Keratinocyte (primary cell): ENCODE results near the gene SIK2. TPM values are rescaled to one million over a fixed set of nuclear protein-coding genes. Genes with fewer than 3 reads are reported as not detected.

ENCODE experiments used
- DNase-seq: peaks from one replicate; pipeline ENCODE4 v3.0.0-alpha.2; 2011; ENCODE audit warnings: low read depth, missing footprints, low spot score
- FAIRE-seq: peaks from 2 replicates; lab custom pipeline; 2011; peaks lifted over from hg19 to GRCh38; lab: Jason Lieb, UNC
- H2AFZ ChIP-seq: 2 replicates; pipeline ENCODE4 v1.6.0; 2012; ENCODE audit warnings: low read length, control low read depth, inconsistent platforms; ENCODE audit not compliant: control insufficient read depth
- H3K27ac ChIP-seq: 2 replicates; pipeline ENCODE4 v1.5.1; 2011; ENCODE audit warnings: low read length; ENCODE audit not compliant: control insufficient read depth, insufficient read depth
- H3K27me3 ChIP-seq: 3 replicates; pipeline ENCODE4 v1.6.0; 2011; ENCODE audit warnings: low read length; ENCODE audit not compliant: control insufficient read depth, insufficient read depth; ENCODE audit errors: extremely low read depth
- H3K36me3 ChIP-seq, 2 experiments: 2 replicates in 1 of 2; 3 replicates in 1 of 2; pipeline ENCODE4 v1.5.1; 2011; ENCODE audit warnings: low read length in 2 of 2, mild to moderate bottlenecking in 1 of 2; ENCODE audit not compliant: control insufficient read depth in 2 of 2, insufficient read depth in 2 of 2; ENCODE audit errors: extremely low read depth in 1 of 2
- H3K4me1 ChIP-seq: 3 replicates; pipeline ENCODE4 v1.5.1; 2011; ENCODE audit warnings: low read length; ENCODE audit not compliant: control insufficient read depth, insufficient read depth; ENCODE audit errors: extremely low read depth
- H3K4me2 ChIP-seq: 3 replicates; pipeline ENCODE4 v1.6.0; 2011; ENCODE audit warnings: low read depth, low read length; ENCODE audit not compliant: control insufficient read depth, insufficient read depth; ENCODE audit errors: extremely low read depth
- H3K4me3 ChIP-seq, 3 experiments: fragments of 200-600 bp in 1 of 3; sonication (generic) in 1 of 3; 2 replicates in 2 of 3; 3 replicates in 1 of 3; pipeline ENCODE4 v1.5.1; 2011 to 2016; ENCODE audit warnings: low read length in 3 of 3, mild to moderate bottlenecking in 3 of 3, control low read depth in 2 of 3, inconsistent platforms in 1 of 3, low read depth in 1 of 3, mixed read lengths in 1 of 3, mixed run types in 1 of 3, moderate library complexity in 1 of 3; ENCODE audit not compliant: control insufficient read depth in 2 of 3, insufficient read depth in 2 of 3; ENCODE audit errors: extremely low read depth in 1 of 3
- H3K79me2 ChIP-seq: 2 replicates; pipeline ENCODE4 v1.6.0; 2012; ENCODE audit warnings: low read length; ENCODE audit not compliant: control insufficient read depth, insufficient read depth
- H3K9ac ChIP-seq: 3 replicates; pipeline ENCODE4 v1.6.0; 2011; ENCODE audit warnings: low read length; ENCODE audit not compliant: control insufficient read depth, insufficient read depth; ENCODE audit errors: extremely low read depth
- H3K9me1 ChIP-seq: 3 replicates; pipeline ENCODE4 v1.6.0; 2011; ENCODE audit warnings: low read length; ENCODE audit not compliant: control insufficient read depth, insufficient read depth; ENCODE audit errors: extremely low read depth
- H3K9me3 ChIP-seq: 2 replicates; pipeline ENCODE4 v1.5.1; 2012; ENCODE audit warnings: low read depth, low read length; ENCODE audit not compliant: control insufficient read depth
- H4K20me1 ChIP-seq: 3 replicates; pipeline ENCODE4 v1.6.0; 2011; ENCODE audit warnings: low read length; ENCODE audit not compliant: control insufficient read depth, insufficient read depth; ENCODE audit errors: extremely low read depth
- EZH2 ChIP-seq: IDR thresholded peaks from one replicate; pipeline ENCODE4 v1.6.1; 2012; ENCODE audit warnings: inconsistent platforms, mild to moderate bottlenecking, low read length, moderate library complexity
- dilution Hi-C: fragments of 300-500 bp; cut with MboI; formaldehyde crosslinking; loops from one replicate; pipeline ENCODE4 v1.7.0; 2020; ENCODE audit warnings: low sequenced_read_pairs; ENCODE audit not compliant: extremely low pct_ligation_motif_present
- polyA plus RNA-seq, 5 experiments: library from polyadenylated mRNA; depleted of rRNA in 3 of 5; stranded (reverse) in 3 of 5; stranded (forward) in 1 of 5; unstranded in 1 of 5; fragments of >200 nt; gene quantifications; 1 replicate in 1 of 5; 2 replicates in 3 of 5; 3 replicates in 1 of 5; pipeline versions ENCODE4 v1.2.1 to v1.2.3, GENCODE V29; 2011 to 2012; ENCODE audit warnings: missing spikeins in 2 of 5, low read depth in 1 of 5, low replicate concordance in 1 of 5
- TF ChIP-seq, protein P1 (sequence below), 3 experiments: IDR thresholded peaks in 1 of 3; conservative IDR thresholded peaks in 1 of 3; optimal IDR thresholded peaks in 1 of 3; 2 replicates in 2 of 3; 3 replicates in 1 of 3; pipeline versions ENCODE3 to v1.5.1; 2011; ENCODE audit warnings: low read length in 3 of 3, mild to moderate bottlenecking in 3 of 3, moderate library complexity in 2 of 3, control low read depth in 1 of 3, inconsistent platforms in 1 of 3; ENCODE audit not compliant: insufficient read depth in 2 of 3; ENCODE audit errors: extremely low read depth in 1 of 3

SIK2 gene
- polyA plus RNA-seq, 1 donor (not counting 4 experiments of a cell fraction or from before 2014, with no cell fraction given) = 10.0 TPM

DNA sequence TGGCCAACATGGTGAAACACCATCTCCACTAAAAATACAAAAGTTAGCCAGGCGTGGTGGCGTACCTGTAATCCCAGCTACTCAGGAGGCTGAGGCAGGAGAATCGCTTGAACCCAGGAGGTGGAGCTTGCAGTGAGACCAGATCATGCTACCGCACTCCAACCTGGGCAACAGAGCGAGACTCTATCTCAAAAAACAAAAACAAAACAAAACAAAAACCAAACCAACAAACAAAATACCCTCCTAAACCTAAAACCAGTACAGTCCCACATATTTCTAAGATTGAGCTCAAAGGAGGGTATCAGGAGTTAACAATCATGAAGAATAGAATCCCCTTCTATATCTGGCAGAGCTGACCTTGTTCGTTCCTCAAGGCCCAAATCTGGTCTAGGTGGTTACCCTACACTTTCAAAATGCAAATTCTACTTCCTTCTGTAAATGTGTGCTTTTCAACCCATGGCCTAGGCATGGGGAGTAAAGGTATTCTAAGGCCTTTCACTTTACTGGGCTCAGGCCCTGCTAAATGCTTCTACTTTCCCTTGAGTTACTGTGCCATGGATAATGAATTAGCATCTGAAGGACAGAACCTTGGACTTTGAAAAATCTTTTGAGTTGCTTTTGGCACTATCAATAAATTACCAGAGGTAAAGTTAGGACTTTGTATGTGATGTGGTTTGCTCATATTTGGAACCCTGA, 174.3 kb downstream of the SIK2 start:
- H3K4me1 ChIP-seq = no peaks in the 10 kb centered on the region
- H3K27me3 ChIP-seq = no peaks in the 10 kb centered on the region
- no peak overlapping the region for H3K4me3 ChIP-seq
- no peaks in the 10 kb centered on the region for H3K79me2 ChIP-seq
- no peak overlapping the region for H3K9ac ChIP-seq
- H3K36me3 ChIP-seq = no peaks in the 10 kb centered on the region
- no peak overlapping the region for H3K4me2 ChIP-seq
- no peak overlapping the region for H2AFZ ChIP-seq
- H4K20me1 ChIP-seq = no peaks in the 10 kb centered on the region
- DNase-seq (no peak), FAIRE-seq (no peak)
- H3K9me3 ChIP-seq = no peaks in the 10 kb centered on the region
- no peak overlapping the region for H3K27ac ChIP-seq
- no peaks in the 10 kb centered on the region for H3K9me1 ChIP-seq
- dilution Hi-C loops = no loop called here
- TF ChIP-seq, protein P1, sequence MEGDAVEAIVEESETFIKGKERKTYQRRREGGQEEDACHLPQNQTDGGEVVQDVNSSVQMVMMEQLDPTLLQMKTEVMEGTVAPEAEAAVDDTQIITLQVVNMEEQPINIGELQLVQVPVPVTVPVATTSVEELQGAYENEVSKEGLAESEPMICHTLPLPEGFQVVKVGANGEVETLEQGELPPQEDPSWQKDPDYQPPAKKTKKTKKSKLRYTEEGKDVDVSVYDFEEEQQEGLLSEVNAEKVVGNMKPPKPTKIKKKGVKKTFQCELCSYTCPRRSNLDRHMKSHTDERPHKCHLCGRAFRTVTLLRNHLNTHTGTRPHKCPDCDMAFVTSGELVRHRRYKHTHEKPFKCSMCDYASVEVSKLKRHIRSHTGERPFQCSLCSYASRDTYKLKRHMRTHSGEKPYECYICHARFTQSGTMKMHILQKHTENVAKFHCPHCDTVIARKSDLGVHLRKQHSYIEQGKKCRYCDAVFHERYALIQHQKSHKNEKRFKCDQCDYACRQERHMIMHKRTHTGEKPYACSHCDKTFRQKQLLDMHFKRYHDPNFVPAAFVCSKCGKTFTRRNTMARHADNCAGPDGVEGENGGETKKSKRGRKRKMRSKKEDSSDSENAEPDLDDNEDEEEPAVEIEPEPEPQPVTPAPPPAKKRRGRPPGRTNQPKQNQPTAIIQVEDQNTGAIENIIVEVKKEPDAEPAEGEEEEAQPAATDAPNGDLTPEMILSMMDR (optimal IDR thresholded peaks at IDR 0.05 in 1 of 3, IDR thresholded peaks at IDR 0.05 in 1 of 3, conservative IDR thresholded peaks at IDR 0.05 in 1 of 3; ENCODE audit: extremely low read depth in 1 of 3, insufficient read depth in 2 of 3, low read length in 3 of 3) = no peak
- no peak for TF ChIP-seq EZH2

DNA sequence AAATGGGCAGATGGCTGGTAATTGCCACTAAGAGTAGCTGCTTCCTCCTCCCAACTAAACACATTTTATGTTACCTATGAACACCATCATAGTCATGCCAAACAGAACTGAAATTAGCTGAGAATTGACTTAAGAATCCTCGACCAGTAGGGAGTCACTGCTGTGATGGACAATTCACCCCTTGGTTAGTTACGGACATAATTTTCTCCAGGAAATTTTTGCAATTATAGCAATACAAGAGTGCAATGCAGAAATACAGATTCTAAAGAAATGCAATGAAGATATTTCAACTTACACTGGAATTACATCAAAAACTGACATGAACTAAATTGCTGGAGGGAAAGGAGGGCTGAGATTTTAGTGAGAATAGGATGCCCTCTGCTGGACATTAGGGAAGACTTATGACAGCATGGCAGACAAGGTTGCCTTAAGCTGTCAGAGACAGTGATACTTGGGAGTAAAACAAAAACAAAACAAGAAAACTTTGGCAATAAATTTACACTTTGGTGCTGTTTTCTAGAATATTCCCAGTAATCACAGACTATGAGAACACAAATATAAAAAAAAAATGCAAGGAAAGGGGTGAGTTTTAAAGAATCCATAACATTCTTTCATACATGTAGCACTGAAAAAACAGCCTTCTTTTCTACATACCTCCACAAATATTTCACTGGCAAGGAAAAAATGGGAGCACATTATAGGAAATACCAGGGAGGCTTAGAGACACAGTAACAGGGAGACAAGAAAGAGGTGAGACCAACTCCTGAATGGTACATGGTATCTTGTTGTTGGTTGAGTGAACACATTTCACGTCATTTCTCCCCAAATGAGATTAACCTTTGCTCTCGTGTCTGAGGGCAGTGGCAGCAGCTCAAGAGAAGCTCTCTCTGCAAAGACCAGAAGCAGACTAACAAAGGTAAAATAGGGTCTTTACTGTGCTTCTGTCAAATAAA, 175.1 kb downstream of the SIK2 start:
- Histone ChIP-seq H3K9ac (no peak overlapping the region), H3K4me3 (no peak overlapping the region), H3K9me1 (no peaks in the 10 kb centered on the region), H2AFZ (no peak overlapping the region), H3K4me1 (no peaks in the 10 kb centered on the region), H3K27ac (no peak overlapping the region), H3K79me2 (no peaks in the 10 kb centered on the region), H3K27me3 (no peaks in the 10 kb centered on the region), H3K36me3 (no peaks in the 10 kb centered on the region), H3K4me2 (no peak overlapping the region), H4K20me1 (no peaks in the 10 kb centered on the region), H3K9me3 (no peaks in the 10 kb centered on the region)
- dilution Hi-C loops = no loop called here
- no peak for DNase-seq
- no peak for TF ChIP-seq EZH2
- TF ChIP-seq, protein P1 (optimal IDR thresholded peaks at IDR 0.05 in 1 of 3, IDR thresholded peaks at IDR 0.05 in 1 of 3, conservative IDR thresholded peaks at IDR 0.05 in 1 of 3; ENCODE audit: extremely low read depth in 1 of 3, insufficient read depth in 2 of 3, low read length in 3 of 3) = peak; percentile 51 to 78 (median 73)
- peak; percentile 78 for FAIRE-seq
